Aorta (tissue), 5 donors: ENCODE data around the gene SOX5. TPM values are rescaled to one million over a fixed set of nuclear protein-coding genes. Genes with fewer than 3 reads are reported as not detected.

ENCODE experiments used
- ATAC-seq: fragments of 200-7000 bp; cut with Tn5 transposase; one replicate; pipeline ENCODE4 v1.9.1; 2022; ENCODE audit warnings: moderate library complexity; ENCODE audit not compliant: low FRiP score
- DNase-seq, 2 donors: peaks; one replicate each; pipeline ENCODE4 v3.0.0-alpha.2; 2020
- H3K27ac ChIP-seq, 2 donors: one replicate each; pipeline ENCODE4 v1.5.1; 2013; ENCODE audit warnings: low read length in 2 of 2, mild to moderate bottlenecking in 2 of 2, moderate library complexity in 2 of 2, control low read depth in 1 of 2, inconsistent platforms in 1 of 2, low read depth in 1 of 2
- H3K27me3 ChIP-seq, 2 donors: one replicate each; pipeline ENCODE4 v1.6.1; 2013; ENCODE audit warnings: control low read depth in 1 of 2, low read length in 1 of 2, mild to moderate bottlenecking in 1 of 2, moderate library complexity in 1 of 2; ENCODE audit not compliant: insufficient read depth in 2 of 2, control insufficient read depth in 1 of 2
- H3K36me3 ChIP-seq, 2 donors: one replicate each; pipeline ENCODE4 v1.6.1; 2013; ENCODE audit warnings: control low read depth in 1 of 2, low read length in 1 of 2, mild to moderate bottlenecking in 1 of 2; ENCODE audit not compliant: insufficient read depth in 2 of 2, control insufficient read depth in 1 of 2
- H3K4me1 ChIP-seq, 2 donors: one replicate each; pipeline ENCODE4 v1.6.1; 2013; ENCODE audit warnings: low read length in 2 of 2, control low read depth in 1 of 2, mild to moderate bottlenecking in 1 of 2, moderate library complexity in 1 of 2; ENCODE audit not compliant: insufficient read depth in 2 of 2, control insufficient read depth in 1 of 2
- H3K4me3 ChIP-seq, 2 donors: one replicate each; pipeline ENCODE4 v1.5.1; 2013; ENCODE audit warnings: low read length in 2 of 2, control low read depth in 1 of 2, mild to moderate bottlenecking in 1 of 2
- H3K9me3 ChIP-seq: one replicate; pipeline ENCODE4 v1.6.1; 2013; ENCODE audit warnings: mild to moderate bottlenecking, low read length; ENCODE audit not compliant: control insufficient read depth
- WGBS, 2 donors: extraction: QIAGEN DNeasy Blood & Tissue Kit; methylation state at CpG; one replicate each; pipeline ENCODE4 v1.1.7; 2013; 5-methylcytosine and 5-hydroxymethylcytosine counted together
- intact Hi-C, 2 donors: fragments of 100-400 bp; cut with DNase I; formaldehyde crosslinking; loops; one replicate each; pipeline versions ENCODE4 v1.14.2 to v1.15.0; 2022
- polyA plus RNA-seq, 2 donors: library from polyadenylated mRNA; stranded (reverse); fragments of 200-250 nt; gene quantifications; one replicate each; pipeline ENCODE4 v1.2.3, GENCODE V29; 2013
- total RNA-seq, 2 donors: library from RNA; stranded (reverse); fragmentation: NEBNext Ultra II Directional; extraction: Animal tissue kit (Norgen Biotek cat#: 25700); gene quantifications; one replicate each; pipeline ENCODE4 v1.2.1, GENCODE V29; 2021
- donor health status: healthy with polysubstance abuse.
- donor health status: Bipolar disorder and iron deficiency.
- donor health status: DM: no; HTN: no; CAD: no.
- donor health status: DM: no; HTN: no; CAD: no.
- donor health status: DM: yes; HTN: yes; CAD: no.

Gene SOX5
- total and polyA plus RNA-seq, 4 donors: 2.1 to 58.3 (median 29.2) TPM

DNA sequence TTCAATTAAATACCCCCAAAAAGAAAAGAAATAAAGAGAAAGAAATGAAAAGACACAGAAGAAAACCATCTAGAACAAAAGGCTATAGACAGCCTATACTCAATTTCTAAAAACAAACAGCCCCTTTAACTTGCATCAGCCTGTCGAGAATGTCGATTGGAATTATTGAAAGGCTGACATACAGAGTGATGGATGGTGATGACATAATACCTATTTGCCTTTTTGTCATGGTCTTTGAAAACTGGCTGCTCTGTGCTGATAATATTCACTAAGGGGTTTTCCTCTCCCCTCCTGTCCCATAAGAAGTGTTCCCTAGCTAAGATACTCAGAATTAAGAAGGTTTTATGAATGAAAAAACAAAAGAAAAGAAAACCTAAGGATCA is 393.7 kb downstream of the SOX5 start:
- no peaks in the 10 kb centered on the region for H3K27me3 ChIP-seq

GRCh38 chr12:23555180-23555824 is 394.2 kb downstream of the SOX5 start:
- WGBS, 2 donors: 76 to 78% methylated on average over 4 of the region's 4 CpGs

More for the DNA sequence above, 393.7 kb downstream of the SOX5 start:
- intact Hi-C loops: no loop called here
- Histone ChIP-seq H3K27ac (no peak overlapping the region), H3K36me3 (no peaks in the 10 kb centered on the region), H3K4me1 (no peaks in the 10 kb centered on the region), H3K4me3 (no peak overlapping the region), H3K9me3 (no peaks in the 10 kb centered on the region)
- DNase-seq (no peak), ATAC-seq (no peak)
- 73 to 75% methylated on average over 2 of the region's 2 CpGs for WGBS, 2 donors

DNA sequence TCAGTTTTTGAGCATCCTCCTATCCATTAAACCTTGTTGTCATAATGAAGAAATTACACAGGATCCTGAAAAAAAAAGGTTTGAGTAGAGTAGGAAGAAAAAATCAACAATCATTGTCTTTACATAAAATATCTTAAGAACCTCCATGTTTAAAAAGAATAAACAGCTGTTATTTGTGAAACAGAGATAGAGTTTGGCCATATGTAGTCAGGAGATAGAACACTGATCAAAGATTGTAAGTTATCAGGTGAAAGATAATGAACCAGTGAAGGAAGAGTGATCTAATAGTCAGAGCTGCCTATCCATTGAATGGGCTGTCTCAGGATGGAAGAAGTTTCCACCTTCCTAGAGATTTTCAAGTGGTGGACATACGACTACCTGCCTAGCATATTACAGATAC is 397.1 kb downstream of the SOX5 start:
- no peak for DNase-seq
- Histone ChIP-seq H3K27ac (no peak overlapping the region), H3K27me3 (no peaks in the 10 kb centered on the region), H3K36me3 (no peaks in the 10 kb centered on the region), H3K4me3 (no peak overlapping the region), H3K4me1 (no peaks in the 10 kb centered on the region), H3K9me3 (no peaks in the 10 kb centered on the region)
- intact Hi-C loops: no loop called here
- WGBS, 2 donors: 99 to 100% methylated on average over 1 of the region's 1 CpG
- no peak for ATAC-seq

More at GRCh38 chr12:23555180-23555824, 394.2 kb downstream of the SOX5 start:
- intact Hi-C loops: no loop called here
- Histone ChIP-seq H3K36me3 (no peaks in the 10 kb centered on the region), H3K4me3 (no peak overlapping the region), H3K4me1 (no peaks in the 10 kb centered on the region), H3K27ac (no peak overlapping the region), H3K9me3 (no peaks in the 10 kb centered on the region), H3K27me3 (no peaks in the 10 kb centered on the region)
- ATAC-seq (no peak), DNase-seq (no peak)

DNA sequence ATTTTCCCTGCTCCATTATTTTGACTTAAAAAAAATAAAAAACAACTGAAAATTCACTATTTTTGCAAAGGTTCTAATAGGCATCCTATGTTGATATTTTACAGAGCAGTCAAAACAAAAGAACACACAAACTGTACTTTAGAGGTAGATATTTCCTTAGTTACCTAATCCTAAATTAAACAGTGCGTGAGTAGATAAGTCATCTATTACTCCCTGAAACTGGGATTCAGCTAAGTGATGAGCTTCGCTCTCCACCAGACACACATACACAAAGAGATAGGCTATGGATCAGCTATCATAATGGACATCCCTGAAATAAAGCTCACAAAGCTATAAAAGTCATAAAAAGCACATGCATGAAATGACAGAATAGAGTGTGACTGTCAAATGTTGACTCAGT is 398.7 kb downstream of the SOX5 start:
- peaks cover 0 to 2% of the 10 kb centered on the region in 2 donors for H3K4me1 ChIP-seq
- H3K9me3 ChIP-seq: no peaks in the 10 kb centered on the region
- no peaks in the 10 kb centered on the region for H3K36me3 ChIP-seq
- no peak for ATAC-seq
- intact Hi-C loops: no loop called here
- no peaks in the 10 kb centered on the region for H3K27me3 ChIP-seq
- no peak for DNase-seq
- H3K4me3 ChIP-seq: no peak overlapping the region
- 99 to 100% methylated on average over 2 of the region's 2 CpGs for WGBS, 2 donors
- H3K27ac ChIP-seq: no peak overlapping the region

DNA sequence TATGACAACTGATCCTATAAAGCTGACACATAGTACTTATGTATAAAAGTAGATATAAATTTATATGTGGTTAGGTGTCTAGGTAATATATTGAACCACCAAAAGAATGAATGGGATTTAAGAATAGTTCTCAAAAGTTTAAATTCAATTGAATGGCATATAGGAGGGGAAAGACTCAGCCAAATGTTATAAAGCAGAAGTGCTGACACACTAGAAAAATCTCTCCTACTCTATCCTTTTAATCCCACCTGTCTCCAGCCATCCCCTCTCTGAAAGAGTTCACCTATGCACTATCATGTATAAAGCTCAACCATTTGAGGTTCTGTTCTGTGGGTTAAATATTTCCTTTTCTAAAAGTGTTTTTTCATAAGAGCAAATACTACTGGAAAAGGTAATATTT is 400.7 kb downstream of the SOX5 start:
- Histone ChIP-seq H3K27ac (no peak overlapping the region), H3K9me3 (no peaks in the 10 kb centered on the region), H3K27me3 (no peaks in the 10 kb centered on the region), H3K4me1 (peaks cover 0 to 2% of the 10 kb centered on the region in 2 donors), H3K36me3 (no peaks in the 10 kb centered on the region), H3K4me3 (no peak overlapping the region)
- ATAC-seq: no peak
- no peak for DNase-seq
- intact Hi-C loops: loop anchor here in 1 of 2 donors (10.0 kb wide), 1 partner anchor 184 kb away; no protein-coding TSS in a partner anchor

GRCh38 chr12:23546756-23547155 is 402.7 kb downstream of the SOX5 start:
- Histone ChIP-seq H3K36me3 (no peaks in the 10 kb centered on the region), H3K27me3 (no peaks in the 10 kb centered on the region), H3K4me3 (no peak overlapping the region), H3K27ac (no peak overlapping the region), H3K4me1 (peaks cover 0 to 2% of the 10 kb centered on the region in 2 donors), H3K9me3 (no peaks in the 10 kb centered on the region)
- DNase-seq: no peak
- intact Hi-C loops: loop anchor here in 1 of 2 donors (10.0 kb wide), 1 partner anchor 182 kb away; no protein-coding TSS in a partner anchor
- no peak for ATAC-seq
- WGBS, 2 donors: 86 to 89% methylated on average over 4 of the region's 4 CpGs

DNA sequence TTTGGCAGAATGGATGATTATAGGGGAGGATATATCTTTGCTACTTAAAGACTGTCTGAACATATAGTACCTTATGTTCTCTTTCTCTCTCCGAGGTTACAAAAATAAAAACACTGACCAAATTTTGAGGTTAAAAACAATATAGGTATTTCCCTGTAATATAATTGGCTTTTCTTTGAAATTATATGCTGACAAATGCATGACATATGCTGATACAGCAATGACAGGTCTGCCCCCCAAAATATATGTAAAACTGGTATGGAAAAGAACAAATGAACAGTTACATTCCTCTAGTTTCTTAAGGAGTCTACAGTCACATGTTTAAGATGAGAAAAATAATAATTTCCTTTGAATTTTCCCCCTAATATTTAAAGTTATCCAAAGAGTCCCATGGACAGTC is 405.7 kb downstream of the SOX5 start:
- no peaks in the 10 kb centered on the region for H3K27me3 ChIP-seq
- no peak for ATAC-seq
- DNase-seq: no peak
- no peaks in the 10 kb centered on the region for H3K36me3 ChIP-seq
- intact Hi-C loops: loop anchor here in 1 of 2 donors (10.0 kb wide), 1 partner anchor 179 kb away; no protein-coding TSS in a partner anchor
- WGBS, 2 donors: 94 to 100% methylated on average over 1 of the region's 1 CpG
- peaks cover 0 to 2% of the 10 kb centered on the region in 2 donors for H3K4me1 ChIP-seq
- H3K9me3 ChIP-seq: no peaks in the 10 kb centered on the region
- H3K27ac ChIP-seq: no peak overlapping the region
- H3K4me3 ChIP-seq: no peak overlapping the region

DNA sequence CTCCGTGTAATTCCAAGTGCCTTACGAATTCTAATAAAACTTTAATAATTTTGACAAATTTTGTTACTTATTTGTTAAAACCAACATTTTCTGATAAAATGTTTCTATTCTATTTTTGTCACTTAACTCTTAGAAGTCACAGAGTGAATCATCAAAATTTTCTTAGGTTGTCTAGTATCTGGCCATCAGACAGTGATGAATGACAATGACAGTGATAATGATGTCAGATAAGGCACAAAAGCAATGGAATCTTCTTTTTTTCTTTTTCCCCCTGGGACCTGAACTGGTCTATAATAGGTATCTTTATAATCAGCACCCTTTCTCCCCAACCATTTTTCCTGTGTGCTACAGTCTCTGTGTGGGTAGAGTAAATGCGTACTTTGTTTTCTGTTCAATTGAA is 407.3 kb downstream of the SOX5 start:
- DNase-seq: no peak
- no peak overlapping the region for H3K4me3 ChIP-seq
- H3K4me1 ChIP-seq: peaks cover 0 to 2% of the 10 kb centered on the region in 2 donors
- H3K27ac ChIP-seq: no peak overlapping the region
- no peaks in the 10 kb centered on the region for H3K36me3 ChIP-seq
- intact Hi-C loops: loop anchor here in 1 of 2 donors (10.0 kb wide), 1 partner anchor 177 kb away; no protein-coding TSS in a partner anchor
- no peaks in the 10 kb centered on the region for H3K9me3 ChIP-seq
- no peaks in the 10 kb centered on the region for H3K27me3 ChIP-seq
- no peak for ATAC-seq
- WGBS, 2 donors: 95 to 96% methylated on average over 3 of the region's 3 CpGs

DNA sequence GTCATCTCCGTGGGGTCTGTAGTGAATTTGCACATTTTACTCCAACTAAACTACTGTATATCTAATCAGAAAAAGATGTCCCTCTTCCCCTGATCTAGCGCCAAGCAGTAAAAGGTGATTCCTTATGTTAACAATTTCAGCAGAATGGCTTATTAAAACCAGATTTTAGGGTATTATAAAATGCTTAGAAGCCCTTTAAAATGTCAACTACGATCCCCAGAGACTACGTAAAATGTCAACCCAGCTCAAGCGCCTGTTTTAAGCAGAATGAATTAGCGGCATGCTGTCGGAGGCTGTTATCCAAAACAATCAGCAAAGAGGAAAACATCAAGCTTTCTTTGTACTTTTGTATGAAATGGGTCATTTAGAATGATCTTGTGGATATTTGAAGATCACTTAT is 408.9 kb downstream of the SOX5 start:
- 69 to 82% methylated on average over 7 of the region's 7 CpGs for WGBS, 2 donors
- H3K9me3 ChIP-seq: no peaks in the 10 kb centered on the region
- no peaks in the 10 kb centered on the region for H3K27me3 ChIP-seq
- no peak for ATAC-seq
- H3K27ac ChIP-seq: no peak overlapping the region
- intact Hi-C loops: loop anchor here in 1 of 2 donors (10.0 kb wide), 1 partner anchor 176 kb away; no protein-coding TSS in a partner anchor
- DNase-seq: no peak
- no peak overlapping the region for H3K4me3 ChIP-seq
- no peaks in the 10 kb centered on the region for H3K4me1 ChIP-seq
- H3K36me3 ChIP-seq: no peaks in the 10 kb centered on the region
